Thoracic aorta (tissue), 2 donors: ENCODE measurements around the gene APCDD1L. TPM values are rescaled to one million over a fixed set of nuclear protein-coding genes. Genes with fewer than 3 reads are reported as not detected.

Experiments used
- ATAC-seq: fragments of 150-250 bp; one replicate; pipeline ENCODE4 v1.8.0; 2017; ENCODE audit warnings: low read depth; ENCODE audit not compliant: insufficient number of reproducible peaks, low FRiP score
- DNase-seq: peaks from one replicate; pipeline ENCODE4 v3.0.0-alpha.2; 2020; ENCODE audit warnings: low spot score
- H3K27ac ChIP-seq, 2 donors: fragments of 200-600 bp; sonication (generic); 1 replicate in 1 of 2; 2 replicates in 1 of 2; pipeline ENCODE4 v1.5.1; 2016; ENCODE audit warnings: mild to moderate bottlenecking in 2 of 2, moderate library complexity in 2 of 2
- H3K27me3 ChIP-seq: fragments of 200-600 bp; sonication (generic); replicated peaks from 2 replicates; pipeline ENCODE4 v1.6.0; 2016; ENCODE audit warnings: mild to moderate bottlenecking; ENCODE audit not compliant: insufficient read depth
- H3K36me3 ChIP-seq: fragments of 200-600 bp; sonication (generic); one replicate; pipeline ENCODE4 v1.5.1; 2016
- H3K4me1 ChIP-seq, 2 donors: fragments of 200-600 bp; sonication (generic); 1 replicate in 1 of 2; 2 replicates in 1 of 2; pipeline versions ENCODE4 v1.5.1 to v1.6.0; 2016; ENCODE audit warnings: low read depth in 2 of 2, mild to moderate bottlenecking in 1 of 2; ENCODE audit not compliant: control insufficient read depth in 1 of 2
- H3K4me3 ChIP-seq: fragments of 200-600 bp; sonication (generic); 2 replicates; pipeline ENCODE4 v1.5.1; 2016; ENCODE audit warnings: mild to moderate bottlenecking
- H3K9me3 ChIP-seq: fragments of 200-600 bp; sonication (generic); 2 replicates; pipeline ENCODE4 v1.5.1; 2016
- CTCF ChIP-seq: fragments of 200-600 bp; sonication (generic); IDR thresholded peaks from one replicate; pipeline ENCODE4 v1.5.1; 2019; ENCODE audit warnings: antibody characterized with exemption
- total RNA-seq, 2 donors: library from RNA; depleted of rRNA; stranded (reverse); fragments of >200 nt; gene quantifications; one replicate each; pipeline versions ENCODE4 v1.1.0 to v1.2.3, GENCODE V29; 2016

APCDD1L gene
- total RNA-seq, 2 donors from 2014 or later, result 9.2 to 12.9 TPM

GRCh38 chr20:58463256-58463655 is 51.9 kb downstream of the APCDD1L start:
- no peak overlapping the region for H3K4me3 ChIP-seq
- ATAC-seq (no peak), DNase-seq (no peak)
- H3K9me3 ChIP-seq, result no peaks in the 10 kb centered on the region
- TF ChIP-seq CTCF, result no peak
- no peaks in the 10 kb centered on the region for H3K27me3 ChIP-seq
- no peaks in the 10 kb centered on the region for H3K4me1 ChIP-seq
- no peaks in the 10 kb centered on the region for H3K36me3 ChIP-seq
- H3K27ac ChIP-seq, result no peak overlapping the region

- Histone ChIP-seq H3K9me3 (no peaks in the 10 kb centered on the region), H3K36me3 (no peaks in the 10 kb centered on the region), H3K4me3 (no peak overlapping the region), H3K27ac (no peak overlapping the region), H3K27me3 (no peaks in the 10 kb centered on the region), H3K4me1 (no peaks in the 10 kb centered on the region)
- DNase-seq (no peak), ATAC-seq (no peak)
- no peak for TF ChIP-seq CTCF
Observed at GRCh38 chr20:58461899-58462298, 53.3 kb downstream of the APCDD1L start.

GRCh38 chr20:58461104-58461503 is 54.1 kb downstream of the APCDD1L start:
- Histone ChIP-seq H3K9me3 (no peaks in the 10 kb centered on the region), H3K36me3 (no peaks in the 10 kb centered on the region), H3K4me1 (no peaks in the 10 kb centered on the region), H3K27me3 (no peaks in the 10 kb centered on the region), H3K4me3 (no peak overlapping the region), H3K27ac (no peak overlapping the region)
- DNase-seq (no peak), ATAC-seq (no peak)
- TF ChIP-seq CTCF, result no peak

- no peaks in the 10 kb centered on the region for H3K36me3 ChIP-seq
- H3K27ac ChIP-seq, result no peak overlapping the region
- ATAC-seq (no peak), DNase-seq (no peak)
- TF ChIP-seq CTCF, result no peak
- no peaks in the 10 kb centered on the region for H3K27me3 ChIP-seq
- H3K4me3 ChIP-seq, result no peak overlapping the region
- H3K9me3 ChIP-seq, result no peaks in the 10 kb centered on the region
- H3K4me1 ChIP-seq, result no peaks in the 10 kb centered on the region
Observed at GRCh38 chr20:58459058-58459750, 56.0 kb downstream of the APCDD1L start.

- H3K27me3 ChIP-seq, result no peaks in the 10 kb centered on the region
- H3K9me3 ChIP-seq, result no peaks in the 10 kb centered on the region
- no peak overlapping the region for H3K27ac ChIP-seq
- H3K36me3 ChIP-seq, result no peaks in the 10 kb centered on the region
- TF ChIP-seq CTCF, result no peak
- DNase-seq (no peak), ATAC-seq (no peak)
- H3K4me1 ChIP-seq, result no peaks in the 10 kb centered on the region
- no peak overlapping the region for H3K4me3 ChIP-seq
Observed at GRCh38 chr20:58458342-58459057, 56.7 kb downstream of the APCDD1L start.
